Measurements from ENCODE around the gene WDR4.

DNA sequence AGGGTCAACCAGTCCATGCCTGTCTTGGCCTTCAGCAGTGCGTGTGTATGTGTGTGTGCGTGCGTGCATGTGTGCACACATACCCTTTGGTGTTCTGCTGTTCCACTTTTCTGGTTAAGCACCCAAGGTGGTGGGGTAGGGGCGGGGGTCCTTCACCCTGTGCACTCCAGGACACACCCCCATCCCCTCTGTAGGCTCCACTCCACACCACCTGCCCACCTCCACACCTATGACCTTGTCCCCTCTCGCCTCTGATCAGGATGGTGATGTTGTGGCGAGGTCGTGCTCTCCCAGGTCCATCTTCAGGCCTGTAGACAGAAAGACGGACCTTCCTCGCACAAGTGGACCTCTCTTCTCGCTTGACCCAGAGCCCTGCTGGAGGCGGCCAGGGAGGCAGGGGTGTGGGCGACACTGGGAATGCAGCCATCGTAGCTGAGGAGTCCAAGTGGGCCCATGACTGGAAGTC lies 44.6 kb downstream of the WDR4 start:
- TF ChIP-seq TAF1 (IDR thresholded peaks at IDR 0.05; ENCODE audit: control insufficient read depth, extremely low read depth, insufficient read depth, low read length, severe bottlenecking) (no peak), EZH2 (IDR thresholded peaks at IDR 0.05; ENCODE audit: borderline replicate concordance, low read depth, low read length) (no peak), JUN (IDR thresholded peaks at IDR 0.05; ENCODE audit: borderline replicate concordance, low read depth, low read length) (no peak), JUN (CRISPR knock-in tag; IDR thresholded peaks at IDR 0.05; ENCODE audit: borderline replicate concordance) (no peak), RNF2 (IDR thresholded peaks at IDR 0.05) (no peak)
- TF ChIP-seq, protein P1, sequence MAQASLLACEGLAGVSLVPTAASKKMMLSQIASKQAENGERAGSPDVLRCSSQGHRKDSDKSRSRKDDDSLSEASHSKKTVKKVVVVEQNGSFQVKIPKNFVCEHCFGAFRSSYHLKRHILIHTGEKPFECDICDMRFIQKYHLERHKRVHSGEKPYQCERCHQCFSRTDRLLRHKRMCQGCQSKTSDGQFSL (CRISPR knock-in tag; IDR thresholded peaks at IDR 0.05) = no peak
- TF ChIP-seq, protein P1 (tag; IDR thresholded peaks at IDR 0.05) = no peak
- TF ChIP-seq, protein P2, sequence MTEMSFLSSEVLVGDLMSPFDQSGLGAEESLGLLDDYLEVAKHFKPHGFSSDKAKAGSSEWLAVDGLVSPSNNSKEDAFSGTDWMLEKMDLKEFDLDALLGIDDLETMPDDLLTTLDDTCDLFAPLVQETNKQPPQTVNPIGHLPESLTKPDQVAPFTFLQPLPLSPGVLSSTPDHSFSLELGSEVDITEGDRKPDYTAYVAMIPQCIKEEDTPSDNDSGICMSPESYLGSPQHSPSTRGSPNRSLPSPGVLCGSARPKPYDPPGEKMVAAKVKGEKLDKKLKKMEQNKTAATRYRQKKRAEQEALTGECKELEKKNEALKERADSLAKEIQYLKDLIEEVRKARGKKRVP (CRISPR knock-in tag; IDR thresholded peaks at IDR 0.05) = no peak
- TF ChIP-seq, protein P3, sequence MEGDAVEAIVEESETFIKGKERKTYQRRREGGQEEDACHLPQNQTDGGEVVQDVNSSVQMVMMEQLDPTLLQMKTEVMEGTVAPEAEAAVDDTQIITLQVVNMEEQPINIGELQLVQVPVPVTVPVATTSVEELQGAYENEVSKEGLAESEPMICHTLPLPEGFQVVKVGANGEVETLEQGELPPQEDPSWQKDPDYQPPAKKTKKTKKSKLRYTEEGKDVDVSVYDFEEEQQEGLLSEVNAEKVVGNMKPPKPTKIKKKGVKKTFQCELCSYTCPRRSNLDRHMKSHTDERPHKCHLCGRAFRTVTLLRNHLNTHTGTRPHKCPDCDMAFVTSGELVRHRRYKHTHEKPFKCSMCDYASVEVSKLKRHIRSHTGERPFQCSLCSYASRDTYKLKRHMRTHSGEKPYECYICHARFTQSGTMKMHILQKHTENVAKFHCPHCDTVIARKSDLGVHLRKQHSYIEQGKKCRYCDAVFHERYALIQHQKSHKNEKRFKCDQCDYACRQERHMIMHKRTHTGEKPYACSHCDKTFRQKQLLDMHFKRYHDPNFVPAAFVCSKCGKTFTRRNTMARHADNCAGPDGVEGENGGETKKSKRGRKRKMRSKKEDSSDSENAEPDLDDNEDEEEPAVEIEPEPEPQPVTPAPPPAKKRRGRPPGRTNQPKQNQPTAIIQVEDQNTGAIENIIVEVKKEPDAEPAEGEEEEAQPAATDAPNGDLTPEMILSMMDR (IDR thresholded peaks at IDR 0.05 in 2 of 3, conservative IDR thresholded peaks at IDR 0.05 in 1 of 3; ENCODE audit: insufficient read depth in 2 of 3, low read depth in 1 of 3, low read length in 3 of 3) = no peak
